Activated T-cell treated with anti-CD3 and anti-CD28 coated beads for 24 hours (primary cell): ENCODE results near the gene BBIP1.
"Not testable (repeated sequence)": the region's sequence is repeated elsewhere in the genome, so short reads cannot be mapped to it uniquely, and the experiment has no call there.

ENCODE experiments used
- DNase-seq: peaks from one replicate; pipeline ENCODE4 v3.0.0-alpha.2; 2020; ENCODE audit warnings: low read depth

Gene BBIP1

GRCh38 chr10:110885932-110886674 lies 32.9 kb downstream of the BBIP1 start:
- no peak for DNase-seq

DNA sequence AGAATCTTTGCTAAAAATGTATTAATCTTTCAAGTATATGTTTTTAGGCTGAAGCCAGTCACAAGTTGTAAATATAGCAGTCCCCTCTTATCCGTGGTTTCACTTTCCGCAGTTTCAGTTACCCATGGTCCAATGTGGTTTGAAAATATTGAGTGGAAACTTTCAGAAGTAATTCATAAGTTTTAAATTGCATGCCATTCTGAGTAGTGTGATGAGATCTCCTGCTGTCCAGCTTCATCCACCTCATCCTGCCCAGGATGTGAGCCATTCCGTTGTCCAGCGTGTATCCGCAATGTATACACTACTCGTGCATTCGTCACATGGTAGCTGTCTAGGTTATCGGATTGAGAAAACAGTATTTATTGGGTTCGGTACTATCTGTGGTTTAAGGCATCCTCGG lies 35.1 kb downstream of the BBIP1 start:
- DNase-seq, result no peak

- DNase-seq, result no peak
Measured at GRCh38 chr10:110881905-110882304, 37.1 kb downstream of the BBIP1 start.

GRCh38 chr10:110881247-110881646 lies 37.7 kb downstream of the BBIP1 start:
- no peak for DNase-seq

DNA sequence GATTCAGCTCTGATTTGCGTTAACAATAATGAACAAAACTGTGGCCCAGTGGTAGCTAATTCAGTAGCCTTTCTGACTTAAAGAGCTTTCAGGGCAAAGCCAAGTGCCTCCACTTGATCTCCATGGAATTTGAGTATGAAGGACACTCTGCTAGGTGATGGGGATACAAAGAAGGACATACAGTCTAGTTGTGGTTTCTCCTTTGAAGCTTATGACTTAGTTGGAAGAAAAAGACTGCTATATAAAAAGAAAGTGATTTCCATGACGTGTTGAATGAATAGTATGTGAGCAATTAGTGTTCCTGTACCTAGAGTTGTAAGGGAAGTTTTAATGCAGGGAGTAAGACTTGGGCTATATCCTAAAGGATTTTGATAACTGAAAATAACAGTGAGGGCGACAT lies 39.0 kb downstream of the BBIP1 start:
- DNase-seq, result no peak

GRCh38 chr10:110876788-110877187 lies 42.2 kb downstream of the BBIP1 start:
- DNase-seq, result no peak

DNA sequence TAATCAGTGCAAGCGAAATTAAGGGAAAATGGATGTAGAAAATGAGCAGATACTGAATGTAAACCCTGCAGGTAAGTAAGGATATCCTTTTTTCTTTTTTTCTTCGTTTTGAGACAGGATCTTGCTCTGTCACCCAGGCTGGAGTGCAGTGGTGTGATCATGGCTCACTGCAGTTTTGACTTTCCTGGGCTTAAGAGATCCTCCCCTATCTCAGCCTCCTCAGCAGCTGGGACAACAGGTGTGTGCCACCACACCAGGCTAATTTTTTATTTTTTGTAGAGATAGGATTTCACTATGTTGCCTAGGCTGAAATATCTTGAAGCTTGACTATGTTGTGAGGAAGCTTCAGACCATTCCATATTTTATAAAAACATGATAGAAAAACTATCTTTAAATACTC lies 43.0 kb downstream of the BBIP1 start:
- no peak for DNase-seq

DNA sequence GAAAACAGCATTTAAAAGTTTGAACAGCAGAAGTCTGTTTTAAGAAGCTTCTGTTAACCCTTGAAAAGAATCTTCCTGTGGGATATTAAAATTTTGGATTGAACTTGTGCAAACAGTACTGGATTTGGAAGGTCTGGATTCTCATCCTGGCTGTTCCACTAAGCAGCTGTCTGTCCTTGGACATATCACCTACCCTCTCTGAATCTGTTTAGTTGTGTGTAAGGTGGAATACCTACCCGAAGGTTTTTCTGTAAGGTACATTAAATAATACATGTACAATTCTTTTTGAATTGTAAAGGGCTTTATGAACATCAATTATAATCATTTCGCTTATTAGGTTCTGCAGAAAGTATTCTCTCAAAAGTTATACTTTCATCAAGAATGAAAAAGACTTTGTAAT lies 45.0 kb downstream of the BBIP1 start:
- DNase-seq, result no peak

- DNase-seq, result no peak
Measured at GRCh38 chr10:110872984-110873923, 45.7 kb downstream of the BBIP1 start.

DNA sequence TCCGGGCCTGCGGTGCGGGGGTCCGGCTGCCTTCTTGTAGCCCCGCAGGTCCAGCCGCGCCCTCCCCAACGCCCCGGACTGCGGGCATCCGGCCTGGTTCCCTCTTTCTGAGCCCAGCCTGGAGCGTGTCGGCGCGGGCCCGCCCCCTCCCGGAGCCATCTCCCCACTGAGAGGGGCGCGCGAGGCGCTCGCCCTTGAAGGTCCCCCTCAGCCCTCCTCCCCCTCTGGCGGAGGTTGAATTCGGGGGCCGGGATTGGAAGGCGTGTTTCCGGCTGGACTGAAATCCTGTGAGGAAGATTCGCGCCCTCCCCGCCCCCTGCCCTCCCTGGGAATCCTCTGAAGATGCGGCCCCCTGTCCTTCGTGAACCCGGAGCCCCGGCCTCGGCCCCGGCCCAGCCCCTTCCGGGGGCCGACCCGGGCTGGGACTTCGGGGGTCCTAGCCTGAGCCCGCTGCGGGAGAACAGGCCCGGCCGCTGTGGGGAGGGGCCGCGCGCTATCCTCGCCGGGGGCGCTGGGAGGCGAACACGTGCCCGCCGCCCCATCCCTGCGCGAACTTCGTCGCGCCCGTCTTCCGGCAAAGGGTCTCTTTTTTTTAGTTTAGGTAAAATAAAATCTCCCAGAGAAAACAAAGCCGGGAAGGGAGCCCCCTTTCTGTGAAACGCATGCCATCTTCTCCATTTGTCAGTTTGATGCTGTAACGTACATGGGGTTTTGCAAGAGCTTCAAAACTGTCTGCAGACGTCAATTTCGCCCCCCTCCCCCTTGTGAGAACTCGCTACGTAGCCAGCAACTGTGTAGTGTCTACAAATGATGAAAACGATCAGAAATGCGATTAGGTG lies 46.6 kb downstream of the BBIP1 start:
- DNase-seq, result peak; percentile 65

DNA sequence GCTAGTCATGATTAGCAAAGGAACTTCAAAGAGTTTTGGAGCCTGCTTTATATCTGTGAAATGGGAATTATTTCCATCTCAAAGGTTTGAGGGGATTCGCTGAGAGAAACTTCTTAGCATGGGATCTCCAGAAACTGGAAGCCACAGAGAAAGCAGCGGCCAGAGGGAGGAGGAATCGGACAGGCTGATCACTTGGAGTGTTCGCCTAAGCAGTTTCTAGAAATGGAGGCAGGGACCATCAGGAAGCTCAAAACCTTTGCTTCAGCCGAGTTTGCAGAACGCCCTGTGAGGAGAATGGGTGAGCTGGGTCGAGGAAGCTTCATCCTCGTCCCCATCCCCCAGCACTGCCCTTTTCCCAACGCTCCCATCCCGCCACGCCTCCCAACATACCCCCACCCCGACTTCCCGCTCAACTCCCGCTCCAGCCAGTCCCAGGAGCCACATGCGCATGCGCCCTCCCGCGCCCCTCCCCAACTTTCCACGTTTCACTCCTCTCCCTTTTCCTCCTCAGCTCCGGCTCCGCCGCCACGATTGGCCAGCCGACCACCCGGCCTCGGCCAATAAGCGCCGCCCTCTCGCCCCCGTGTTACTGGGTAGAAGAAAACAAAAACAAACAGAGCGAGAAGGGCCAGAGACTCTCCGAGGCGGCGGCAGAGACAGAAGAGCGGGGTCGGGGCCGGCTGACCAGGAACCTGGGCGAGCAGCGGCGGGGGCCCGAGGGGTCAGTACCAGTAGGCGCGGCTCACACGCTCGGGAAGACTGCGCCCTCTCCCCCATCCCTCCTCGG lies 47.5 kb downstream of the BBIP1 start, which contains the start of gene PDCD4:
TSS of gene PDCD4 (plus strand) at position 631 of the 787 bp plus-strand sequence. CDS start 4,100 bp downstream, outside the sequence.
- peak; percentile 91 for DNase-seq

DNA sequence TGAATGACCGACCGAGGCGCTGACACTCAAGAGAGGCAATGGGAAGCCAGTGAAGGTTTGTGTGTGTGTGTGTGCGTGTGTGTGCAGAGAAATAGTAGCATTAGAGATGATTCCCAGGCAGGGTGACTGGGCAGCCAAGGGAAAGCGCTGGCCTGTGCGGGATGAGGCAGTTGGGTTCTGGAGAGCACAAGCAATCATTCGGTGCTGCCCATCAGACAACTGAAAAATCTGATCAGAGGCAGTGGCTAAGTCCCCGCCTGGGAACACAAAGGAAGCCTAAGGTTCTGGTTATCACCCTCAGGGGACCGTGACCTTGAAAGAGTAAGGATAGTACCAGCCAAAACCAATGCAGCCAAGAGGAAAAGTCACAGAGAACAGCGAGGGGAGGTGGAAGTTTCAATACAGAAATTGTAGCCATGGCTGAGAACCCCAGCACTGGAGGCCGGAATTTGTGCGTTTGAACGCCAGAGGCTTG lies 48.1 kb downstream of the BBIP1 start:
- DNase-seq, result no peak

DNA sequence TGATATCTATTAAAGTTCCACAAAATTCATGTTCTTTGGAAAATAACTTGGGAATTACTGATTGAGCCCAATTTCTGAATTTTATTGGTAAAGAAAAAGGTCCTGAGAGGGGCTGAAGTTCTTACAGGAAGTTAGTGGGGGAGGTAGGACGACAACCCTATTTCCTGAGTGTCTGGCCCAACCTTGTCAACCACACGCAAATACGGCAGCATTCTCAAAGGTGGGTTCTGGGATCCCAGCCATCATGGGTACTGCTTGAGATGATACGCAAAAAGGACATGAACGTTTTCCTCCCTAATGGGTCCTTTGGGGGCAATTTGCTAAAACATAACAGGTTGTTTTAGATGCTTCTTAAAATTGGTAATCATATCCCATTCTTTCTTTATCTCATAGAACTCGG lies 50.0 kb downstream of the BBIP1 start:
- DNase-seq, result no peak

- DNase-seq, result no peak
Measured at GRCh38 chr10:110867807-110868465, 51.0 kb downstream of the BBIP1 start.

DNA sequence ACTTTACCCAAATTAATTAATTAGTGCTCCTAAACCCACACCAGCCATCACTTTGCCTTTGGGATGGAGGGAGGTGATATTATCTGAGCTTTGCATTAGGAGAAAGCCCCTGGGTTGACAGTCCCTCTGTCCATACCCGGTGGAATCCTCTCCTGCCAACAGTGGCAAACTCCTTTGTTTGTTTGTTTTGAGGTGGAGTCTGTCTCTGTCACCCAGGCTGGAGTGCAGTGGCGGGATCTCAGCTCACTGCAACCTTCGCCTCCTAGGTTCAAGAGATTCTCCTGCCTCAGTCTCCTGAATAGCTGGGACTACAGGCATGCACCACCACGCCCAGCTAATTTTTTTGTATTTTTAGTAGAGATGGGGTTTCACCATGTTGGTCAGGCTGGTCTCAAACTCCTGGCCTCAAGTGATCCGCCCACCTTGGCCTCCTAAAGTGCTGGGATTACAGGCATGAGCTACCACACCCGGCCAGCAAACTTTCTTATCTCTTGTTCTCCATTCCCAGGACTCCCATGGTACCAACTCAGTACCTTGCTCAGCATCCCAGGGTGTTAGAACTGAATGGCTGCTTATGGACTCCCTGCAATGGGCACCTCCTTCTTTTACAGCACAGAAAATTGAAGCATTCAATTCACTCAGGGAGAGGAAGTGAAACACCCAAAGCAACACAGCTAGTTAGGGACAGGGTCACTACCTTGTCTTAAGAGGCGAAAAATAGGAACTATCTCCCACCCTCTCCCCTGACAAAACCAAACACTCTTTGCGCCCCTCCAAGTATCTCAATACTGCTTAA lies 51.8 kb downstream of the BBIP1 start:
- not testable (repeated sequence) for DNase-seq

DNA sequence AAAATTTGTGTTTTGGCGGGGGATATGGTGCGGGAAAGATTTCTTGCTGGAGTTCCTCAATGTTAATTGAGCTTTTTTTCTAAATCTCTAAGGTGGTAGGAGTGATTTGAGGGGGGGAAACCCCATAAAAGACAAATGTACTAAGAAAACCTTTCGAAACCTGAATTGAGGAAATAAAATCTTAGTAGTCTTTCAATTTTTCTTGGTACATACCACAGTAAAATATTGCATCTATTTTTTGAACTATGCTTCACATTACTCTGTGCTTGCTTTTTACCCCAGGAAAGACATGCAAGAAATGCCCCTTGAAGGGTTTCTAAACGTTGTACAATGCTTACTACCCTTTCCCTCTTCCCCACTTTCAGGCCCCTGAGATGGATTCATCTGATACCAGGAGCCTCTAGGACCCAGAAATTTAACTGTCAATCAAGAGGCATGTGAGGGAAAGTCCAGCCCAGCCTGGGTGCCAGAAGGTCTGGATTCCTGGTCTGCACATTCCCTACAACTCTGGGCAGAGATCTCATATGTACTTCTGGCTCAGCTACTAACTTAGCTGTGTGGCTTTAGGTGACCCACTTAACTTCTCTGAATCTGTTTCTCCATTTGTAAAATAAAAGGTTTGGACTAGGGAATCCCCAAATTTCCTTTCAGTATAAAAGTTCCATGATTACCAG lies 53.0 kb downstream of the BBIP1 start:
- DNase-seq, result no peak

- no peak for DNase-seq
Measured at GRCh38 chr10:110865186-110865808, 53.7 kb downstream of the BBIP1 start.

DNA sequence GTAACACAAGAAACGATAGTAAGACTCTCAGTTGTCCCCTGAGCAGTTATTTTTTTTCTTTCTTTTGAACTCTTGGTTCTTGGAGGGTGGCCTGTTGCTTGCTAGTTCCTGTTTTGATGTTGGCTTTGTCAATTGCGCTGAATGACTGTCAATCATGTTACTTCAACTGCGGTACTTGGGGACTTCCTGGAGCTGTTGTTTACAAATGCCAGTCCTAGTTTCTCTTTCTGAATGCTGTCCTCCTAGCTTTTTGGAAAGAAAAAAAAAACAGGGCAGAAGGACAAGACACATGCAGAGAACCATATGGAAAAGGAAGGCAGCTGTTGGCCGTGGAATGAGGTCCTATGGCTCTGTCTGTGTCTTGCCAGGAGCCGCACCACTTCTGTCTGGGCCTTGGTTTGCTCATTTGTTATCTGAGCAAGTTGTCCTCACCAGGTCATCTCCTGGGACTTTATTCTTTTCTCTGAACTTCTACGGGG lies 54.3 kb downstream of the BBIP1 start:
- DNase-seq, result no peak

DNA sequence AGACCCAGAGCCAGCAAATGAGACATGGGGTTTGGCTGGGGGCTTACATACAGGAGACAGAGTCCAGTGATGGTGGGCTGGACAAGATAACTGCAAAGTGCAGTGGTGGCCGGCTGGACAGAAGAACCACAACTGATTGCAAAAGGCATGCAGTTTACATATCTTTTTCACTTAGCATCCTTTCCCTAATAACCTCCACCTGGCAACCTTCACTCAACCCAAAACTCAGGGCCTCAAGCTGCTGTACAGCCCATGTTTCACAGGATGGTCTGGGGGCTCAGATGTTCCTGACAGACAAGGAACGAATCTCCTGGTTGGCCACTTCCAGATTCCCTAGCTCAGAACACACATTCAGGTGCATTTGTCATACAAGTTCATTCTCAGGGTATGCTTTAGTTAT lies 55.0 kb downstream of the BBIP1 start:
- no peak for DNase-seq
